Measurements from ENCODE around the gene ZNF202.

- TF ChIP-seq POLR2A (IDR thresholded peaks at IDR 0.05) = no peak
- TF ChIP-seq CTCF (IDR thresholded peaks at IDR 0.05) = no peak
- no peak for TF ChIP-seq POLR2AphosphoS5 (IDR thresholded peaks at IDR 0.05)
These were observed 19.4 kb upstream of the ZNF202 start for GRCh38 chr11:123760894-123761293.

Data from prostate gland (tissue), 2 donors.